GM12864 (cell line): ENCODE measurements around the gene TNNT2.

Experiments
- DNase-seq: peaks from one replicate; pipeline ENCODE4 v3.0.0-alpha.2; 2011; ENCODE audit warnings: low read depth
- H3K4me3 ChIP-seq: 2 replicates; pipeline ENCODE4 v1.5.1; 2011; ENCODE audit warnings: mild to moderate bottlenecking, low read depth, low read length, control low read depth
- TF ChIP-seq, protein P1 (sequence below): IDR thresholded peaks from 2 replicates; pipeline ENCODE4 v1.5.1; 2011; ENCODE audit warnings: low read depth, mild to moderate bottlenecking, moderate library complexity, low read length, control low read depth, inconsistent platforms; ENCODE audit errors: missing control alignments

The TNNT2 gene

GRCh38 chr1:201421041-201421440 lies 43.6 kb upstream of the TNNT2 start:
- TF ChIP-seq, protein P1, sequence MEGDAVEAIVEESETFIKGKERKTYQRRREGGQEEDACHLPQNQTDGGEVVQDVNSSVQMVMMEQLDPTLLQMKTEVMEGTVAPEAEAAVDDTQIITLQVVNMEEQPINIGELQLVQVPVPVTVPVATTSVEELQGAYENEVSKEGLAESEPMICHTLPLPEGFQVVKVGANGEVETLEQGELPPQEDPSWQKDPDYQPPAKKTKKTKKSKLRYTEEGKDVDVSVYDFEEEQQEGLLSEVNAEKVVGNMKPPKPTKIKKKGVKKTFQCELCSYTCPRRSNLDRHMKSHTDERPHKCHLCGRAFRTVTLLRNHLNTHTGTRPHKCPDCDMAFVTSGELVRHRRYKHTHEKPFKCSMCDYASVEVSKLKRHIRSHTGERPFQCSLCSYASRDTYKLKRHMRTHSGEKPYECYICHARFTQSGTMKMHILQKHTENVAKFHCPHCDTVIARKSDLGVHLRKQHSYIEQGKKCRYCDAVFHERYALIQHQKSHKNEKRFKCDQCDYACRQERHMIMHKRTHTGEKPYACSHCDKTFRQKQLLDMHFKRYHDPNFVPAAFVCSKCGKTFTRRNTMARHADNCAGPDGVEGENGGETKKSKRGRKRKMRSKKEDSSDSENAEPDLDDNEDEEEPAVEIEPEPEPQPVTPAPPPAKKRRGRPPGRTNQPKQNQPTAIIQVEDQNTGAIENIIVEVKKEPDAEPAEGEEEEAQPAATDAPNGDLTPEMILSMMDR, result no peak
- no peak overlapping the region for H3K4me3 ChIP-seq
- DNase-seq, result no peak

- TF ChIP-seq, protein P1, result no peak
- DNase-seq, result no peak
- H3K4me3 ChIP-seq, result no peak overlapping the region
These were observed 43.1 kb upstream of the TNNT2 start for GRCh38 chr1:201420608-201421002.

DNA sequence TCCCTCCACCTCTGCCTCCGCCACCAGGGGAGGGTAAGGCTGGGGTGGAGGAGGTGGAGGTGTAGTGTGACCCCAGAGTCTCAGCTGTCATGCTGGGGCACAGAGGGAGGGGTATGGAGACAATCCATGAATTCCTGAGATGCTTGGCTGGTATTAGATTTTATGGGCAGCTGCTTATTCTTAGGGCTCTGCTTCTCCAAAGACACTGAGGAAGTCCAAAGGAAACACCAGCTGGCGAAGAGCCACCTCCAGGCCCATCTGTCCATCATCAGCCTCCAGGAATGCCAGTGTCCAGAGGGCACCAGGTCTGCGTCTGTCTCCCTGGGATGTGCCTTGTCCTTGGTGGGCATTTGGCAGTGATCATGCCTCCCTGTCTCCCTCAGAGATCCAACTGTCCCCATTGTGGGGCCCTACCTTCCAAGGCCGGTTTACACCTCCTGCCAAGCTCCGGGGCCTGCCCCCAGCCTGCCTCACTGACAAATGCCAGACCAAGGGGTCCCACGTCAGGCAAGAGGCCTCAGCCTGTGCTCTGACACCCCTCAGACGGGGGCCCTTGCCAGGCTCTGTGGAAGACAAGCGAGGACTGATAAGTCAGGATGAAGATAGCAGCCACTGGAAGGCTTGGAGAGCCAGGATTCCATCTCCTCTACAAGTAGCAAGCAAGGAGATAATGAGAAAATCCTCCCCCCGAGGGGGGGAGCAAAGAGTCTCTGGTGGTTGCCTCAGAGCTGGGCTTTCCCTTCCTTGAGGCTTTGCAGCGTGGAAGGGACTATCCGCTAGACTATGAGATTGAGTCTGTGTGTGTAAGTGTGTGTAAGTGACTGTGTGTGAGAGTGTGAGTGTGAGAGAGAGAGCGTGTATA lies 42.5 kb upstream of the TNNT2 start:
- TF ChIP-seq, protein P1, result no peak
- no peak overlapping the region for H3K4me3 ChIP-seq
- DNase-seq, result no peak

GRCh38 chr1:201419256-201419655 lies 41.8 kb upstream of the TNNT2 start:
- TF ChIP-seq, protein P1, result no peak
- H3K4me3 ChIP-seq, result no peak overlapping the region
- DNase-seq, result no peak

GRCh38 chr1:201418461-201418860 lies 41.0 kb upstream of the TNNT2 start:
- no peak overlapping the region for H3K4me3 ChIP-seq
- DNase-seq, result no peak
- TF ChIP-seq, protein P1, result no peak

DNA sequence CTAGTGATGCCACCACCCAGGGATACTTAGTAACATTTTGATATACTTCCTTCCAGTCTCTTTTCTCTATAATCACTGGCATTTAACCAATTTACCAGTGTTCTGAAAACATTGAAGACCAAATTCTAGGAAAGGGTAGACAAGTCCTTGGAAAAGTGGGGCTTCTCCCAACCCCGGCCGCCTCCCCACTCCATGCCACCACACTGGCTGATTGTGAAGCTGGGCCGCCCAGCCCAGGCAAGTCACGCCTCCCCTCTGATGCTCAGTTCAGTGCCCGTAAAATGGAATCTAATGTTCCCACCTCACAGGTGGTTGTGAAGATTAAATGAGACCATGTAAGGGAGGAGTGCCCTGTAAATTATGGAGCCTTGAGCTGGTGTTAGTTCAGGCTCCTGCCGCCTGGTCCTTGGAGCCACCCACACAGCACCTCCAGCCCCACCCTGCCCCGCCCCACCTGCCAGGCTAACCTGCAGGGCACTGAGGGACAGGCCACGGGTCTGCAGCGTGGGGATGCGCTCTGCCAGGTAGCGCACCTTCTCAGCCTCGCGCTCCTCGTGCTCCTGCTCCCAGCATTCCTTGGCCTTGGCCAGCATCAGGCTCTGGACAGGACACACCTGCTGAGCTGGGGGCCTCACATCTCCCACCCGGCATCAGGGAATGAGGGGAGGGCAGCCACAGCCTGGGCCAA lies 36.7 kb upstream of the TNNT2 start:
- no peak overlapping the region for H3K4me3 ChIP-seq
- TF ChIP-seq, protein P1, result no peak
- no peak for DNase-seq

DNA sequence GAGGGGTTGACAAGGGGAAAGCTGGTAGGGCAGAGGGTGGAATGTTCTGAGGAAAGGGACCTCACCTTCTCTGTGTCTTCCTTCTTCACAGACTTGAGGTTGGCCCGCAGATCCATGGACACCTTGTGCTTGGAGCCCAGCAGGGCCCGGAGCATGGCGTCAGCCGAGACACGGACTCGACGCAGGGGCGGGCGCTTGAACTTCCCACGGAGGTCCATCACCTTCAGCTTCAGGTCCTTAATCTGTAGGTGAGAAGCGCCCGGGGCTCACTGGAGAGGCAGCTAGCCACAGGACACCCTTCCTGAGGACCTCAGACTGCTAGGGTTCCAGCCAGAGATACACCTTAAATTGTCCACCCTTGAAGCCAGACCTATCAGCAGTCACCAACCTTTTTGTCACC lies 33.8 kb upstream of the TNNT2 start:
- TF ChIP-seq, protein P1, result no peak
- no peak for DNase-seq
- H3K4me3 ChIP-seq, result no peak overlapping the region
